Measurements from ENCODE around the gene CXorf65. TPM values are rescaled to one million over a fixed set of nuclear protein-coding genes. Genes with fewer than 3 reads are reported as not detected.

Gene CXorf65
- total RNA-seq, 4 donors from 2014 or later = not detected

DNA sequence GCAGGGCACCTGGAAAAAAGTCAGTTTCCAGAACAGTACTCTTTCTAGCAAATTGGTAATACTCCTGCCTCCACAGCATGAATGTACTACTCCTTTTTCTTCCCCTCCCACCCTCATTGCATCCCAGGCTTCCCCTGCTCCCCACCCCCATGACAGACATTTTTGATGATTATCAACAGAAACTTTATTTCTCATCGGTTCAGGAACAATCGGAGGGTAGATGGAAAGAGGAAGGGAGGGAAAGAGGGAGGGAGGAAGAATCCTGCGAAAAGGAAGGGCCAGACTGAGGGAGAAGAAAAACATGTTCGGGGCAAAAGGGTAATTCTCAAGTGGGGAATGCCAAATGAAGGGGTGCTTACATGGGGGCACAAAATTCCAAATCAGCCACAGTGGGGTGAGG, 705 bp upstream of the CXorf65 start:
- no peak for DNase-seq (ENCODE audit: low spot score)
- TF ChIP-seq, protein P1, sequence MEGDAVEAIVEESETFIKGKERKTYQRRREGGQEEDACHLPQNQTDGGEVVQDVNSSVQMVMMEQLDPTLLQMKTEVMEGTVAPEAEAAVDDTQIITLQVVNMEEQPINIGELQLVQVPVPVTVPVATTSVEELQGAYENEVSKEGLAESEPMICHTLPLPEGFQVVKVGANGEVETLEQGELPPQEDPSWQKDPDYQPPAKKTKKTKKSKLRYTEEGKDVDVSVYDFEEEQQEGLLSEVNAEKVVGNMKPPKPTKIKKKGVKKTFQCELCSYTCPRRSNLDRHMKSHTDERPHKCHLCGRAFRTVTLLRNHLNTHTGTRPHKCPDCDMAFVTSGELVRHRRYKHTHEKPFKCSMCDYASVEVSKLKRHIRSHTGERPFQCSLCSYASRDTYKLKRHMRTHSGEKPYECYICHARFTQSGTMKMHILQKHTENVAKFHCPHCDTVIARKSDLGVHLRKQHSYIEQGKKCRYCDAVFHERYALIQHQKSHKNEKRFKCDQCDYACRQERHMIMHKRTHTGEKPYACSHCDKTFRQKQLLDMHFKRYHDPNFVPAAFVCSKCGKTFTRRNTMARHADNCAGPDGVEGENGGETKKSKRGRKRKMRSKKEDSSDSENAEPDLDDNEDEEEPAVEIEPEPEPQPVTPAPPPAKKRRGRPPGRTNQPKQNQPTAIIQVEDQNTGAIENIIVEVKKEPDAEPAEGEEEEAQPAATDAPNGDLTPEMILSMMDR (IDR thresholded peaks at IDR 0.05) = no peak
- no peak for ATAC-seq (ENCODE audit: low FRiP score)

GRCh38 chrX:71105628-71106027, 912 bp downstream of the CXorf65 start:
- DNase-seq (ENCODE audit: low spot score) = no peak
- TF ChIP-seq, protein P1 (IDR thresholded peaks at IDR 0.05) = no peak
- no peak for ATAC-seq (ENCODE audit: low FRiP score)

DNA sequence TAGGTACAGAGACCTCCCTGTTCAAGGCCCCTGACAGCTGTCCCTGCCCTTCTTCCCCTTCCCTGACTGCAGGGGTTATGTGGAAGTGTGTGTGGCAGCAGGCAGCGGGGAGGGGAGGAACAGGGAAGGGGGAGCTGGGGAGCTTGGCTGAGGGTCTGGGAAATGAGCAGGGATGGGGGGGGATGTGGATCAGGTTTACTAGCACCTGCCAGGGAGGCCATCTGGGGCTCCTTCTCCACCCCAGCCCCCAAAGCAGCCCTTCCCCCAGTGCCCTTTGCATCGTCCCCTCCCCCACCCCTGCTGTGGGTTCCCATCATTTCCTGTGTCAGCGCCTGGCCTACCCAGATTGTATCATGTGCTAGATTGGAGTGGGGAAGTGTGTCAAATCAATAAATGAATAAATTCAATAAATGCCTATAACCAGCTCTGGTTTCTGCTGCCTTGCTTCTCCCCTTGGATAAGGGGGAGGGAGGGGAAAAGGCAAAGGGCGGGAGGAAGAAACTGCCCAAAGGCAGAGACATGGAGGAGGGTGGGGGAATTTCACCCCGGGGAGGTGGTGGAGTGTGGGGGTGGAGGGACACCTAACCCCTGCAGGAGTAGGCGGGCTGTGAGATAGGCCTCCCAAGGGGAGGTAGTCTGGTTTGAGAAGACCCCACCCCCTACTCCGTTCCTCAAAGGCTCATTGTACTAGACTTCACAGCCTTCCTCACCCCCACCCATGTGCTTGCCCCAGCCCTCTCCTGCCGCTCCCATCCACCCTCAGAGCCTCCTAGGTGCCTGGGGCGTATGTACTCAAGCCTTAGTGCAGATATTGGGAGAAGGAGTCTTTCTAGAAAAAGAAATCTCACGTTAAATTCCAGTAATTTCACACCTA, 3.2 kb downstream of the CXorf65 start:
- DNase-seq (ENCODE audit: low spot score) (no peak), ATAC-seq (ENCODE audit: low FRiP score) (no peak)
- TF ChIP-seq, protein P1 (IDR thresholded peaks at IDR 0.05) = no peak

DNA sequence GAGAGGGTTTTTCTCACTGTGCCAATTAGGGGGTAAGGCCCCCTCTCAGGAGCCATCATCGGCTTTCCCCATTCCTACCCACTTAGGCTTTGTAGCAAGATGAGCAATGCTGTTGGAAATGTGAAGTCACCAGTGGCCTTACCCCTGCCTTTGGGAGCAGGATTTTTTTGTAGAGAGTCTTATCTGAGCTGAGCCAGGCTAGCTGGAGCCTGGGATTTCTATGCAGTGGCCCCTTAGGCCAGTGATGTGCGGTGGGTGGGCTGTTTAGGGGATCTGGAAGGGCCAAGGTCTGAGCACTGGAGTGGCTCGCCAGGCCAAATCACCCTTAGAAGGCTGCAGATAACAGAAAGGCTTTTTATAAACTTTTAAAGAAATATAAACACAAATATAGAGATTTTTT, 4.2 kb downstream of the CXorf65 start:
- ATAC-seq (ENCODE audit: low FRiP score) (no peak), DNase-seq (ENCODE audit: low spot score) (peak; percentile 11)
- TF ChIP-seq, protein P1 (IDR thresholded peaks at IDR 0.05) = no peak

- TF ChIP-seq, protein P1 (IDR thresholded peaks at IDR 0.05) = no peak
- ATAC-seq (ENCODE audit: low FRiP score) (no peak), DNase-seq (ENCODE audit: low spot score) (peak; percentile 14)
Measured at GRCh38 chrX:71100581-71101505, 5.7 kb downstream of the CXorf65 start.

- no peak for ATAC-seq (ENCODE audit: low FRiP score)
- no peak for DNase-seq (ENCODE audit: low spot score)
- TF ChIP-seq, protein P1 (IDR thresholded peaks at IDR 0.05) = no peak
Measured at GRCh38 chrX:71099736-71100135, 6.8 kb downstream of the CXorf65 start.

Data from omental fat pad (tissue), 4 donors.